ENCODE data around the gene NUDC.

GRCh38 chr1:26936823-26937222 lies 15.3 kb downstream of the NUDC start:
- TF ChIP-seq, protein P1, sequence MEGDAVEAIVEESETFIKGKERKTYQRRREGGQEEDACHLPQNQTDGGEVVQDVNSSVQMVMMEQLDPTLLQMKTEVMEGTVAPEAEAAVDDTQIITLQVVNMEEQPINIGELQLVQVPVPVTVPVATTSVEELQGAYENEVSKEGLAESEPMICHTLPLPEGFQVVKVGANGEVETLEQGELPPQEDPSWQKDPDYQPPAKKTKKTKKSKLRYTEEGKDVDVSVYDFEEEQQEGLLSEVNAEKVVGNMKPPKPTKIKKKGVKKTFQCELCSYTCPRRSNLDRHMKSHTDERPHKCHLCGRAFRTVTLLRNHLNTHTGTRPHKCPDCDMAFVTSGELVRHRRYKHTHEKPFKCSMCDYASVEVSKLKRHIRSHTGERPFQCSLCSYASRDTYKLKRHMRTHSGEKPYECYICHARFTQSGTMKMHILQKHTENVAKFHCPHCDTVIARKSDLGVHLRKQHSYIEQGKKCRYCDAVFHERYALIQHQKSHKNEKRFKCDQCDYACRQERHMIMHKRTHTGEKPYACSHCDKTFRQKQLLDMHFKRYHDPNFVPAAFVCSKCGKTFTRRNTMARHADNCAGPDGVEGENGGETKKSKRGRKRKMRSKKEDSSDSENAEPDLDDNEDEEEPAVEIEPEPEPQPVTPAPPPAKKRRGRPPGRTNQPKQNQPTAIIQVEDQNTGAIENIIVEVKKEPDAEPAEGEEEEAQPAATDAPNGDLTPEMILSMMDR (IDR thresholded peaks at IDR 0.05): no peak
- no peak for TF ChIP-seq POLR2A (IDR thresholded peaks at IDR 0.05)

Data from suprapubic skin (tissue), 3 donors.